Stimulated activated CD4-positive, alpha-beta T cell treated with anti-CD3 and anti-CD28 coated beads, Interleukin-2, amount 100 ng/mL, for 4 hours (primary cell): ENCODE data around the gene SLC25A48.

ENCODE experiments used
- DNase-seq: peaks from one replicate; pipeline ENCODE4 v3.0.0-alpha.2; 2020; ENCODE audit warnings: low read depth

Gene SLC25A48, protein sequence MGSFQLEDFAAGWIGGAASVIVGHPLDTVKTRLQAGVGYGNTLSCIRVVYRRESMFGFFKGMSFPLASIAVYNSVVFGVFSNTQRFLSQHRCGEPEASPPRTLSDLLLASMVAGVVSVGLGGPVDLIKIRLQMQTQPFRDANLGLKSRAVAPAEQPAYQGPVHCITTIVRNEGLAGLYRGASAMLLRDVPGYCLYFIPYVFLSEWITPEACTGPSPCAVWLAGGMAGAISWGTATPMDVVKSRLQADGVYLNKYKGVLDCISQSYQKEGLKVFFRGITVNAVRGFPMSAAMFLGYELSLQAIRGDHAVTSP

DNA sequence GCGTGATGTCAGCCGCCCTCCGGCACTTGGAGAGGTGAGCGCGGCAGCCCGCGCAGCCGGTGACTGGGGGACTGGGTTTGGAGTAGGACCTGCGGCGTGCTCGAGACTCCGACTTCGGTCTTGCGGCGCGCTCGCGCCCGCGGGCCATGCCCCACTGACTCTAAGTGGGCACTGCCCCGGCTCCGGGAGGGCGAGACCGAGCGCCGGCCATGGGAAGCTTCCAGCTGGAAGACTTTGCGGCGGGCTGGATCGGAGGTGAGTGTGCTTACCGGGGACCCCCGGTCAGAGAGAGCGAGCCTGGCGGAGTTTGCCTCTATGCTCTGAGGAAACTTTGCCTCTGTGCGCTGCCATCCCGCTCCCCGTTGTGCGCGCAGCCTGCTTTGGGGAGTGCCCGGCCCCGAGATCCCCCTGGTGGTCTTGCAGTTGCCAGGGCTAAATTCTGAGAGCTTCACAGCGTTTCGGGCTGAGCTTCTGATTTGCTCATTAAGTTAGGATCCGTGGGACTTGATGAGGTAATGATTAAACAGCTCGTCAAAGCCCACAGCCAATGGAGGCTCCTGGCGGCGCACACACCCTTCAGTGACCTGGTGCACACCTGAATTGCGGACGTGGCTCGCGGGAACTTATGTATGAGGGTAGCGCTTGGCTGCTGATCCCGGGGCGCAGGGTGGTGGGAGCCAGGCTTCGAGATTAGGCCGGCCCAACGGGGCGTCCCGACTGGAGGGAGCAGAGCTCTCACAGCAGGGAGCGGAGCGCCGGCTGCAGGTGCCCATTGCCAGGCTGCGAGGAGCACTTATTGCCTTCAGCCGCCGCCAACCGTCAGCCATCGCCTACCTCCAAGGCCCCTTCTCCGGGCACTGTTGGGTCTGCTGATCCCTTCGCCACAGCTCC lies at the start of gene SLC25A48:
TSS of gene SLC25A48 (plus strand) at position 25 of the 891 bp plus-strand sequence. CDS start at position 210, 185 bp downstream.
- no peak for DNase-seq

DNA sequence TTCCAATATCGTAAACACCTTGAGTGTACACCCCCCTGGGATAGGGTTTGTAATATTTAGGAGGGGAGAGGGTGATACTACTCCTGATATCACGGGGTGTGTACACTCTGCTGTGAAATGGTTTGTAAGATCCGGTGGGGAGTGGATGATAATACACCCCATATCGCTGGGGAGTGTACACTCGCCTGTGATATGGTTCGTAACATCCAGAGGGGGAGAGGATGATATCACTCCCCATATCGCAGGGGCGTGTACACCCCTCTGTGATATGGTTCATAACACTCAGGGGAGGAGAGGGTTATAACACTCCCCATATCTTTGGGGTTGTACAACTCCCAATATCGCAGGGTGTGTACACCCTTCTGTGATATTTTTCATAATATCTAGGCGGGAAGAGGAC lies 33.8 kb upstream of the SLC25A48 start:
- no peak for DNase-seq

DNA sequence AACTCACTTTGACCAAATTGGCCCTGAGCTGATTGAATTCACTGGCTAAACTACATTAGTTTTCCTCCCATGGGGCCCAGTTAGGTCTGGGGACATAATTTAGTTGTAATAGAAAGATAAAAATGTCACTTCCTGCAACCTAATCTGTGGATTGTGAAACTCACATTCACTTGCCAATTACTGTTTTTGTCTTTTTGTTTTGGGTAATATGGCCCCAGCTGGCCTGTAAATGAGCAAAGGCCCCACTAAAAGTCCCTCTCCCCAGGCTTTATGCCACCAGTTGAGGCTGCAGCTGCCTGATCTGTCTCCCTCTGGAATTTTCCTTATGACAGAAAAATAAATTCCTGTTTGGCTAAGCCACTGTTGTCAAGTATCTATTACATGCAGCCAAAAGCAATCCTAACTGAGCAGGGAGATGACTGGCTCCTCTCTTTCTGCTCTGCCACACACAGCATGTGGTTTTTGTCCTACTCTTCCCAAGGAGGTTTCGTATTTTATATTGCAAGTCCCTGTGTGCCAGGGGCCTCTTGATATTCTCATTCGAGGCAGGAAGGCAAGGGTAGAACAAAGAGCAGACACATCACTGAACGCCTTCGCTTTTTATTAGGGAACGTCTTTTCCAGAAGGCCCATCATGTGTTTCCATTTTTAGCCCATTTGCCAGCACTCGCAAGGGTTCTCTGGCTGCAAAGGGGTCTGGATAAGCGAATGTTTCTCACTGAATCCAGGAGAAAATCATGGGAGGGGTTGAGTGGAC lies 24.1 kb upstream of the SLC25A48 start:
- no peak for DNase-seq

DNA sequence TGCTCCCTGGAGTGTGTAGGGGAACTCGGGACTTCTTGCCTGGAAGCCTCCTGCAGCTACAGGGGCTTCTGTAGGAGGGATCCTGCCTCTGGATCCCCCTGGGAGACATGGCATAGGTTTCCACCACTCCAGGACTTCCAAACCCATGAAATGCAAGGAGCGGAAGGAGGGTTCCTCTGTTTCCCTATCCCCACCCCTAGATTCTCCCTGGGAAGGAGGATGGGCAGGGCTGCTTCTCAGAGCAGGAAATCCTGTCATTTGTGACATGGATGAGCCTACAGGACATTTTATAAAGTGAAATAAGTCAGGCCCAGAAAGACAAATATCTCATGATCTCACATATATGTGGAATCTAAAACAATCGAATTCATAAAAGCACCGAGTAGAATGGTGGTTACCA lies 23.5 kb upstream of the SLC25A48 start:
- DNase-seq: no peak

DNA sequence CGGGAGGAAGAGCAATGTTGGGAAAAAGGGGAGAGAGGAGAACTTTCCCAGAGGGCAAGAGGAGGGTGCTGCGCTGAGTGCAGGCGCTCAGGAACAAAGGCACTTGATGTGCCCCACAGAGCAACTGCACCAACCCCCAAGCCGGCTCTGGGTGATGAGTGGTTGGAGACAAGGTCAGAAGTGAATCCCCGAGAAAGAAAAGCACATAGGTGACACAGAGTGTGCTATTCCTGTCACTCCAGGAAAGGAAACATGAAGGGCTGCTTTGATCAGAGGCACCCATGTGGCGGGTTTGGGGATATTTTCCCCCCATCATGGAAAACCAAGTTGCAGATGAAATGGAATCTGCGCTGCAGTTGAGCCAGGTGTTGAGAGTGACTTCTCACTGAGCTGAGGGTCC lies 20.7 kb upstream of the SLC25A48 start:
- DNase-seq: no peak

DNA sequence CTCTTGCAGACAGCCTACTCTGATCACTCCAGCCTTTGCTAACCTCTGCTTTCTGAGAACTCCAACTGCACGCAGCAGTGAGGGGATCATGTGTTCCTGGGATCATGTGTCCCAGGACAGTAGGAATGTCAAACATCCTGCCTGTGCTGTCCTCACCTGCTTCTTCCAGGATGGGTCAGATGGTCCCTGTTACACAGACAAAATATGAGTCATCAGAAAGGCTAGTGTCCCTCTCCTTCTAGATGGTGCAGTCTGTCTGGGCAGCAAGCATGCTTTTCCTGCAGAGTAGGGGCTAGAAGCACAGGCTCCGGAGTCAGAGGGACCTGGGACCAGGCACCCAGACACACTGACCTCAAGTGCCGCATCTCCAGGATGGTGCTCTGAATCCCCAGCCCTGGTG lies 20.1 kb upstream of the SLC25A48 start:
- DNase-seq: no peak

DNA sequence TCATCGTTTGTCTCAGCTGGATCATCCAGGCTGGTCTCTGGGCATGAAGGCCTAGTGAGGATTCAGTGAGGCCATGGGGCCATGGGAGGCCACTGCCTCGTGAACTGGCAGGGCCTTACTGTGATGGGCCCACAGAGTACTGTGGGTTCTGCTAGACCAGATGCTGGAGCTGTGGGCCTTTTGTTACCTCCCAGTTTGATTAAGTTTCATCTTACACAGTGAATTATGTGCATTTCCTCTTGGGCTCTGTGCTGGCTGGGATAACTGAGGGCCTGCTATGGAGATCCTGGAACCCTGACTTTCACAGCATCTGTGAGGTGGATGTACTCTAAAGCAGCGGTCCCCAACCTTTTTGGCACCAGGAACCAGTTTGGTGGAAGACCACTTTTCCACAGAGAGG lies 19.7 kb upstream of the SLC25A48 start:
- no peak for DNase-seq

DNA sequence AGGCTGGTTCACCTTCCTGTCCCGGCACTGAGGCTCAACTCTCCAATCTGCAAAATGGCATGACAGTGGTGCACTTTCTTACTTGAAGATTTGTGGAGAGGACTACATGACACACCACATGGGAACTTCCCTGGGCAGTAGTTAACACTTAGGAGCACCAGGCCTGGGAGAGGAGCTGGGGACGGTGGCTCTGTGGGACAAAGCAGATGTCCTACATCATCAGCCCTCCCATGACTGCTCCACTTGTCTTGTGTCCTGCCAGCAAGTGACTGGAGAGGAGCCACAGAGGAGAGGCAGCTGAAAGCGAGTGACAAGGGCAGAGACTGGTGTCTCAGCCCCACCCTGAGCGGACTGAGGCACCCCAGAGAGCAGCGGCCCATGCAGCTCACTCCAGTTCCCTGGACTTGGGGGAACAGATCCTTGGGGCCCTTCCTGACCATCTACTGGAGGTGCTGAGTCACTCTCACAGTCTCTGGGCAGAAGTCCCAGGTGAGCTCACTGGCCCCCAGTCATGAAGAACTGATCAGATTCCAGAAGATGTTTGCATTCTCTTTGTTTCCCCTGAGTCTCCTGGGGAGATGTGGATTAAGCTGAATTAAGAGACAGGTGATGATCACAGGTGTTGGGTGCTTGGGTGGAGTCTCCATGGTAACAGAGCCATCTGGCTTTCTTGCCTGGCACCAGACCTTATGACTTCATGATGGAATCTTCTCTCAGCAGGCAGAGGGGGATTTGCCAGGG lies 13.2 kb upstream of the SLC25A48 start:
- DNase-seq: no peak

DNA sequence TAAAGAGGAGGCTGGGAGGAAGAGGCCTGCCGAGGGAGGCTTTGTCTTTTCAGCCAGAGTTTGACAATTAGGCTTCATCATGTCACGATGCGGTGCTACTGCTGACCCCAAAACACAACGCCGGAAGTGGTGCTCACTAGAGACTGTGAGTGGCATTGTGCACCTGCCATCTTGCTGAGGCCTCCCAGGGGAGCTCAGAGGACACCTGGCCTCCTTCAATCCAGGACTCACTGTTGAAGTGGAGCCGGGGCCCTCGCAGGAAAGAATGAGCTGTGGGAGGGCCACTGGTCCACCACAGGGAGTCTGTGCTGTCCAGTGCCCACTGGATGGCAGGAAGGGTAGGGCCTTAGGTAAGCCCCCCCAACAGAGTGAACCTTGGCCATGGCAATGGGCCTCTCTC lies 12.7 kb upstream of the SLC25A48 start:
- no peak for DNase-seq

DNA sequence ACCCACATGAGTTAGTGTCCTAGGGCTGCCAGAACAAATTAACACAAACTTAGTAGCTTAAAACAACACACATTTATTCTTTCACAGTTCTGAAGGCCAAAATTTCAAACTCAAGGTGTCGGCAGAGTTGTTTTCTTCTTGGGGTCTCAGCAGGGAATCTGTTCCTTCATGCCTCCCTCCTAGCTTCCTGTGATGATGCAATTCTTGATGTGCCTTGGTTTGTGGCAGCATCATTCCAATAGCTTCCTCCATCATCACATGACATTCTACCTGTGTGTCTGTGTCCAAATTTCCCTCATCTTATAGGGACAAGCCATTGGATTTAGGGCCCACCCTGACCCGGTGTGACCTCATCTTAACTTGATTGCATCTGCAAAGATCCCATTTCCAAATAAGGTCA lies 12.2 kb upstream of the SLC25A48 start:
- no peak for DNase-seq

DNA sequence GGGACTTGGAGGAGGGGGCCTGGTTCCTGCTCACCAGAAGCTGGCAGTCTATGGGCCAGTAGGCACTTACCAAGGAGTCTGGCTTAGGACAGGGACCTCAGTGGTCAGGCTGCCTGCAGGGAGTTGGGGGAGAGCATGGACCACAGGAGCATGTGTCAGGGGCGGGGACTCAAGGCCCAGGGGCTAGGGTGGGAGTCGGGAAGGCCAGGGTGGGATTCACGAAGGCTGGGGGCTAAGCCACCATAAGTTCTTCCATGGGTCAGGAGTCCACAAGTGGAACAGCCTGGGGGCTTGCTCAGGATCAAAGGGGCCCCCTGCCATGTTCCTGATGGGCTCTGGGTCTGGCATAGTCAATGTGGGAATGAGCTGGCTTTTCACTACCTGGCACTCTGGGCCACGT lies 11.5 kb upstream of the SLC25A48 start:
- DNase-seq: no peak

DNA sequence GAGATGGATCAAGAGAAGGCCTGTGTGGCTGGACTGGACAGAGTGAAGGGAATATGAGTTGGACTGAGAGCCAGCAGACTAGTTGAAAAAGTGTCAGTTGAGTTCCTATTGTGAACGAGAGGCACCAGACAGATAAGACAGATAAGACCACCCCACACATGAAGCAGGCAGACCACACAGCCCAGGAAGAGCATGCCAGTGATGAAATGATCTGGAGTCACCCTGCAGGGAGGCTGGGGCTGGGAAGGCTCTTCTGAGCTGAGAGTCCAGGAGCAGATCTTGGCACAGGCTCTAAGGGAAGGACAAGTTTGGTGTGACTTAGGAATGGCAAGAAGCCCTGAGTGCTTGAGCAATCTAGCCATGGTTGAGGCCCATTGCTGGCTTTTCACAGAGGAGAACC lies 10.6 kb upstream of the SLC25A48 start:
- DNase-seq: no peak

DNA sequence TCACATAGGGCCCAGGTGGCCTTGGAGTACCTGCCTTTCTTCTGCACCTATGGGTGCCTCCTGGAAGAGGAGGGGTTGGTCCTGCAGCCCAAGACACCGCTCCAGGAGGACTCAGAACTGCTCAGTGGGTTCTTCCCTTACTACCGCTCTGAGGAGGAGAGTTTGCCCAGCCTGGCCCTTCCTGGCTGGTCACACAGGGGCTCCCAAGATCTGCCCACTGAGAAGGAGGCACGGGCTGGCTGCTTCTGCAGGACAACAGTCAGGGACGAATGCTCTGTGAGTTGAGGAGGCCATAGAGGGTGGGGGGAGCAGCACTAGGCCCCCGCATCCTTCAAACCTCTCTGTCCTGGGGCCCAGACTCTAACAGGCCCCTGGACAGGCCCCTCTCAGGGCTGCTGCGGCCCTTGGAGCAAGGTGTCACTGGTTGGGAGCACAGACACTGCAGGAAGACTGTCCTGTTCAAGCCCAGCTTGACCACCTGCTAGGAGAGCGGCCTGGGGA lies 9.9 kb upstream of the SLC25A48 start:
- DNase-seq: no peak

DNA sequence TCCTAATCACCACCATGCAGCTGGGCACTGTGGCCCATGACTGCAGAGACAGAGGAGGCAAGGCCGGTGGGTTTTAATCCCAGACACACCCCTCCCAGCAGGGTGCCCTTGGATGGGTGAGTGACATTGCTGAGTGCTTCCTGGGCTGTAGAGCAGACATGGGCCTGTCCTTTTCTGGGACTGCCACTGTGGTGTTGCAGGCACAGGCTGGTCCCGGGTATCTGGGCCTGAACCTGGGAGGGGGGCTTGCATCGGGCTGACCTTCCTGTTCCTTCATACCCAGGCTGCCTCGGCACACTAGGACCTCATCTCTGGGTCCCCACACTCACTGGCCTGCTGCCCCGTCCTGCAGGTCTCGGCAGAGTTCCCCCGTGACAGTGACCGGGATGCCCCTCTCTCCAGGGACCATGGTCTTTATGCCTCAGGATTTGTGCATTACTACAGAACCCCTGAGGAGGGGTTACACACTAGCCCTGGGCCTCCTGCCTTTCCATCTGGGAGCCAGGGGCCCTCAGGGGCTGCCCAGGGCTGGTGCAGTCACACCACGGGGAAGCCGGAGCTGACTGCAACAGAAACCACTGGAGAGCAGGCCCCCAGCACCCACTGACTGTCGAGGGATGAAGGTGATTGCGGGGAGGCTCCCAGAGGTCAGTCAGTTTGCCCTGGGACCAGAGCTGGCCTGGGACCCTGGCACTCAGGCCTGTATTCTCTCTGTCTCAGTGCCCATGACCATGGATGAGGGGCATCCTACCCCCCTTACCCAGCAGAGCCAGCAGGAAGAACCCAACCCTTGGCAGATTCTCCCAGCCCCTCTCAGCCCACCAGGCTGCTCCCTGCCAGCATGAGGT lies 8.9 kb upstream of the SLC25A48 start:
- no peak for DNase-seq

DNA sequence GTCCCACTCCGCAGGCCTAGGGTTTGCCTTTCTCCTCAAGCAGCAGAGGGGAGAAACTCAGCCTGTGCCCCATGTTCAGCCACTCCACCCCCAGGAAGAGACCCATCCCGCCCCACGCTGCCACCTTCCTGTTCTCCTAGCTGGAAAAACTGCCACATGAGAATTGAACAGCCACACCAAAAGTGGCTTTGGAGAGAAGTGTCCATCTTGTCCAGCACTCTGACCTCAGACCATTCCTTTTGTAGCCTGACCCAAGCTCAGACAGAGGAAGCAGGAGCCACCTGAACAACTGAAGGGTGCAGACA lies 8.3 kb upstream of the SLC25A48 start:
- DNase-seq: no peak

DNA sequence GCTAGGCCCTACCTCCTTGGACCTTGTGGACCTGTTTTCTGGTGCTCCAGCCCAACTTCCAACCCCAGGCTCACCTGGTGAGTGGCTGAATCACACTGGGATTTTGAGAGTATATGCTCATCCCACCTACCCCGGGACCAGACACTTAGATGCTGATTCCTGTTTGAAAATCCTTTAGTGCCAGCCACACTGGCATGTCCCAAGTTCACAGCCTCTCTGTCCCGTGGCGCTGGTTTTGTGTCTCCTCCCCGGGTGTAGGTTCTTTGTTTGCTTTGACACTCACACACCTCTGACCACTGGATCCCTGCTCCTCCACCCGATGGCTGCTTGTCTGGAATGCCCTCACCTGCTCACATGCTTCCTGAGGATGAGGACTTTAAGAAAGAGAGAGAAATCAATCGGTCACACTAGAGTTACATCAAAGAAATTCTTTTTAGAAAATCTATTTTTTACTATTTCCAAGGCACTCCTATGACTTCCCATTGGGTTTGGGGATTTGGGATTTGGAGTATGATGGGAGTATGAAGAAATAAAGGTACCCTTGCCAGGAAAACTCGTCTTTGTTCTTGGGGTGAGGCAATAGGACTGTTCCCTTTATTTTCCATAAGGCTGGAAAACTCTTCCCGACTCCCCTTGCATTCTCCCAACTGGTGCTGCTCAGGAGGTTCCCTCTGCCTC lies 7.3 kb upstream of the SLC25A48 start:
- DNase-seq: no peak

DNA sequence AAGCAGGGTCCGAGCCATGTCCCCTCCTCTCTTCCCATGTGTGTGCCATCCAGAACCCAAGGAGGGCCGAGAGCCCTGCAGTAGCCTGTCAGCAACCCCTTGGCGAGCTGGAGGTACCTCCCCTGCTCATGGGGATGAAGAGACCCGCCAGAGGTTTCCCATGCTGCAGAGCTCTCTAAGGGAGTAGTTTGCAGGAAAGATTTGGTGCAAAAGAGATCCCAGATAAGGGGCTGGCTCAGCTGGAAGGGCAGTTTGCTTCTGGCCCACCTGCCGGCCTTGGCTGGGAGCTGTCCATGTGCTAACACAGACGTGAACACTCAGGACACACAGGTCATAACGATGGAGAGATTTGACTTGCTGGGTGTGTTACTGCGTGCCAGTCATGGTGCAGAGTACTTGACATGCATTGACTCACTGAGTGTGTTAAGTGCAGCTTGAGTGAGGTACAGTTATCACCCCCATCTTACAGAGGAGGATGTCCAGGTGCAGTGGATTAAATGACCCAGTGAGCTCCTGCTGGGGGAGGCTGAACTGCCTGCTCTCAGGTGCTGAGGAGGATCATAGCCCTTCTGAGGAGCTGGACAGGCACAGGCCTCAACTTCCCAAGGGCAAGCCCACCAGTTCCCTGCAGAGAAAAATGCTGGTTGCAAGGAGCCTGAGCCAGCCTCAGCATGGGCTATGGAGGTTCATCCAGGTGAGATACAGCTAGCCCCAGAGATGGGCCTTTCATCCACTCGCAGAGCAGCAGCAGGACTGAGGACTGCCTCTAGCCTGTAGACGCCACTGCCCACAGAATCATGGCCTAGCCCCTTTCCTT lies 6.3 kb upstream of the SLC25A48 start:
- no peak for DNase-seq

DNA sequence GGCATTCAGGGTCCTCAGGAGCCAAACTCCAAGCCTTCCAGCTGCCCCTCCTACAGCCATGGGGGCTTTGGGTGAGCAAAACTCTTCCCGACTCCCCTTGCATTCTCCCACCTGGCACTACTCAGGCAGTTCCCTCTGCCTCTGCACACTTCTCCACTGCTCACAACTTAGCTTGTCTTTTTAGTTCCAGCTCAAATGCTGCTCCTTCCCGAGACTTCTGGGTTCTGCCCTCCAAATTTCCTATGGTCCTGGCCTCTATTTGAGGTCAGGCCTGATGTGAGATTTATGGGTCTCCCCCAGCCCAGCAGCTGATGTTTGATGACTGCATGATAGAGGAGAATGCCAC lies 5.7 kb upstream of the SLC25A48 start:
- DNase-seq: no peak

DNA sequence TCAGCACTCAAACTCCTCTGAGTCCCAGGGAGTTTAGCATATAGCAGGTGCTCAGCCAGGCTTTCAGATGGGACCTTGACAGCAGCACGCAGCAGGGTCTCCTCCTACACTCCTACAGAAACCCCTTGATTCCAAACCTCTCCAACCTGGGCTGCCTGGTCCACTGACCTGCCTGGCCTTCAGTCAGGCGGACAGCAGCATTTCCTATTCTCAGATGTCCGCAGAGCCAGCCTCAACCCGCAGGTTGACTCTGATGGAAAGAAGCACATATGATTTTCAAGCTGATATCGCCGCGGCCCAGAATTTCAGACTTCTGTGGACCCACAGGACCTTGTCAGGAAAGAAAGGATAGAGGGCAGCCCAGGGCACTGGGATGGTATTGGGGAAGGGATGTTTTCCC lies 5.3 kb upstream of the SLC25A48 start:
- DNase-seq: no peak
